ENCODE results near the gene EFEMP2.

Gene EFEMP2

GRCh38 chr11:65871811-65872548 is 620 bp downstream of the EFEMP2 start:
- H3K27ac ChIP-seq, result no peak overlapping the region
- TF ChIP-seq ZFX (IDR thresholded peaks at IDR 0.05; ENCODE audit: borderline replicate concordance) (no peak), CTCF (IDR thresholded peaks at IDR 0.05) (no peak)

GRCh38 chr11:65870706-65871681 is 1.6 kb downstream of the EFEMP2 start:
- TF ChIP-seq ZFX (IDR thresholded peaks at IDR 0.05; ENCODE audit: borderline replicate concordance) (no peak), CTCF (IDR thresholded peaks at IDR 0.05) (no peak)
- no peak overlapping the region for H3K27ac ChIP-seq

GRCh38 chr11:65870307-65870658 is 2.3 kb downstream of the EFEMP2 start:
- no peak for TF ChIP-seq CTCF (IDR thresholded peaks at IDR 0.05)
- no peak for TF ChIP-seq ZFX (IDR thresholded peaks at IDR 0.05; ENCODE audit: borderline replicate concordance)
- H3K27ac ChIP-seq, result no peak overlapping the region

GRCh38 chr11:65869643-65870306 is 2.8 kb downstream of the EFEMP2 start:
- TF ChIP-seq CTCF (IDR thresholded peaks at IDR 0.05) (no peak), ZFX (IDR thresholded peaks at IDR 0.05; ENCODE audit: borderline replicate concordance) (no peak)
- H3K27ac ChIP-seq, result no peak overlapping the region

GRCh38 chr11:65868907-65869306 is 3.7 kb downstream of the EFEMP2 start:
- no peak for TF ChIP-seq ZFX (IDR thresholded peaks at IDR 0.05; ENCODE audit: borderline replicate concordance)
- TF ChIP-seq CTCF (IDR thresholded peaks at IDR 0.05), result no peak
- no peak overlapping the region for H3K27ac ChIP-seq

- TF ChIP-seq CTCF (IDR thresholded peaks at IDR 0.05) (no peak), ZFX (IDR thresholded peaks at IDR 0.05; ENCODE audit: borderline replicate concordance) (no peak)
- H3K27ac ChIP-seq, result no peak overlapping the region; the same call in 1 of the 2 replicates
Observed at GRCh38 chr11:65868076-65868667, 4.4 kb downstream of the EFEMP2 start.

Data from 22Rv1 (cell line).